Measurements from ENCODE around the gene SEMA4A.
"Not testable (repeated sequence)": the region's sequence is repeated elsewhere in the genome, so short reads cannot be mapped to it uniquely, and the experiment has no call there.

The SEMA4A gene

DNA sequence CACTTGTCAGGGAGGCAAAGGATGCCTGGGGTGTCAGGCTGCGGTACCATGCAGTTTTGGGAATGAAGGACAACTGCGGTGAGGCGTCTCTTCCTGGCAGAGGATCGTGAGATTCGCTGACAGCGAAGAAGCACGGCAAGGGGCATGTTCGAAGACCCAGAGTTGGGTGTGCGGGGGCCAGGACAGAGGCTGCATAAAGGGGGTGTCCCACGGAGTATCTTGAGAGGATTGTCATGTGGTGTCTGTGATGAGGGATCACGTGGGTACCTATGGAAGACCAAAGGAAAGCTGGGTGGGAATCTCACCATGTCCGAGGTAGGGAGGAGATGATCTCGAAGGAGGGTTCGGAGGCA is 40.9 kb downstream of the SEMA4A start:
- DNase-seq (ENCODE audit: low read depth): no peak

DNA sequence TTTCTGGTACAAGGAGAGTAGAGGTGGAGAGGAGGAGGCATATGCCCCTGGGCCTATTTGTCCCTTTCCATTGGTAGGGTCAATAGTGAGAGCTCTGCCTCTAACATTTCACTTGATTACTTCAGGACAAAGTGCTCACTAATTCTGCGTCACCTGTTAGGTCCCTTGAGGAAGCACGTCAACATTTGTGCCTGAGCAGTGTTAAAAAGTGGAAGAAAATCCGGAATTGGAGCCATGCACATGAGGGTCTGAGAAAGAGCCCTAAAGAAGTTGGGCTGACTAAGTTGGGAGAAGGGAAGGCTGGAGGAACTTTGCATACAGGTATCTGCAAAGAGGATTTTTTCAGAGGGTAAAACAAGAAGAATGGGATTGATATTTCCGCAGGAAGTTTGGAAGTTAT is 42.5 kb downstream of the SEMA4A start:
- DNase-seq (ENCODE audit: low read depth): no peak

DNA sequence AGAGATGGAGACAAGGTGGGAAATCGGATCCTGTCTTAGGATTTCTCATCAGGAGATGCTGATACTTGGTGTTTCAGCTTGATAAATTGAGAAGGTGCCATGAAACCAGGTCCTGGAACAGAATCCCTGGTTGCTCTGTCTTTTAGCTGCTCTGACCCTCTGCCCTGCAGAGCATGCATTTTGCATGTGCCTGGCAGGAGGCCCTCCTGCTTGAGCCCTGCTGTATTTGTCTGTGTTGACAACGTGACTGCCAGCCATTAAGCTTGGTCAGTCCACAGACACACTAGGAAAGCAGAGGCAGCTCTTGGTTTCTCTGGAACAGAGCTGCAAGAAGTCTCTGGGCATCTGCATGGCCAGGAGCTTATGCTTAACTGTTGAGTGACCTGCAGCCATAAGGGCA is 43.1 kb downstream of the SEMA4A start:
- DNase-seq (ENCODE audit: low read depth): no peak

DNA sequence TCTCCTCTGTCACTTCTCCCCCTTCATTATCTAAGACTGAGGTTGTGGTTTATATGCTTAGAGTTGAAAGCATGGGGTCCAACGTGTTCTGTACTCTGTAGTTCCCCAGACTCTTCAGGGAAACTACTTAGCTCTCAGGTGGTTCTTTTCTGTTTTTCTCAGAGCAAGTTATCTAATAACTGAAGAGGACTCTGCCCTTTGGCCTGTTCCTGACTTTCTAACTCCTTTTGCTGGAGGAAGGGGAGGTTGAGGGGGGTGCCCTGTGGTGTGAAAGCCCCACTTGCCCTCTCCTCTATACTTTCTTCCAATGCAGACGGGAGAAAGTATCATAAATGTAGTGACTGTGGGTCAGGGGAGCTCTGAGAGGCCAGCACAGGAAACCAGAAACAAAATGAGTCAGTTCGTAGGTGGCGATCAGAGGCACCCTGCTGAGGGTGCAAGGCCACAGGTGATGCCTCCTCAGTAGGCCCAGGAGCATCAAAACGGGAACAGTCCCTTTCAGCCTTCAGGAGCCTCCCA is 45.5 kb downstream of the SEMA4A start:
- no peak for DNase-seq (ENCODE audit: low read depth)

DNA sequence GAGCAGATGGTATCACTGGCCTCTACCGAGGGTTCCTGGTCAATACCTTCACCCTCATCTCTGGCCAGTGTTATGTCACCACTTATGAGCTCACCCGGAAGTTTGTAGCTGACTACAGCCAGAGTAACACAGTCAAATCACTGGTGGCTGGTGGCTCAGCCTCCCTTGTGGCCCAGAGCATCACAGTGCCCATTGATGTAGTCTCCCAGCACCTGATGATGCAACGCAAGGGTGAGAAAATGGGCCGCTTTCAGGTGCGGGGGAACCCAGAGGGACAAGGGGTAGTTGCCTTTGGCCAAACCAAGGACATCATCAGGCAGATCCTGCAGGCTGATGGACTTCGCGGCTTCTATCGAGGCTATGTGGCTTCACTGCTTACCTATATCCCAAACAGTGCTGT is 46.7 kb downstream of the SEMA4A start:
- no peak for DNase-seq (ENCODE audit: low read depth)

DNA sequence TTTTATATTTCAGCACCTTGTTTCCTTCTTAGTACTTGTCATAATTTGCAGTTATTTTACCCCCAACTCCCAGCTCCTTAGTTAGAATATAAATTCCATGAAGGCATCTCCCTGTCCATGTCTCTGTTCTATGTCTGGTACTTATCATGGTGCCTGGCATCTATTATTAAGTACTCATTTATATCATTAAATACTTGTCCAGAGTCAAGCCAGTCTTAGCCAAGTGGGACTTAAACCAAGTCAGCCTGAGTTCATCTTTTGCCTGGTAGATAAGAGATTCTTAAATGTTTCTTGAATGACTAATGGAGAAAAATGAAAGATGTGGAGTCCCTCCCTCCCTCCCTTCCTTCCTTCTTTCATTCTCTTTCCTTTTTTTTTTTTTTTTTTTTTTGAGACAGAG is 49.9 kb downstream of the SEMA4A start:
- DNase-seq (ENCODE audit: low read depth): no peak

DNA sequence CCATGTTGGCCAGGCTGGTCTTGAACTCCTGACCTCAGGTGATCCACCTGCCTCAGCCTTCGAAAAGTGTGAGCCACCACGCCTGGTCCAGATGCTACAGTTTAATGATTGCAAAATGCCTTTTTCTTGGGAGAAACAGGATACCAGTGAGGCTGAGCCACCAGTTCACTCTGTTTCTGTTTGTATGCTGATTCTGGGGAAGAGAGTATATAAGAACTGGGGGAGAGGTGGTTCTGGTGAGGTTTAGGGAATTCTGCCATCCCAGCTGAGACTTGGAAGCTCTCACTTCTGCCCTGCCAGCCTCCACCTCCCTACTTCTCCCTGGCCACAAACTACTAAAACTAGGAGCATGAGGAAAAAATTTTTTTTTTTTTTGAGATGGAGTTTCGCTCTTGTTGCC is 51.3 kb downstream of the SEMA4A start:
- DNase-seq (ENCODE audit: low read depth): no peak

DNA sequence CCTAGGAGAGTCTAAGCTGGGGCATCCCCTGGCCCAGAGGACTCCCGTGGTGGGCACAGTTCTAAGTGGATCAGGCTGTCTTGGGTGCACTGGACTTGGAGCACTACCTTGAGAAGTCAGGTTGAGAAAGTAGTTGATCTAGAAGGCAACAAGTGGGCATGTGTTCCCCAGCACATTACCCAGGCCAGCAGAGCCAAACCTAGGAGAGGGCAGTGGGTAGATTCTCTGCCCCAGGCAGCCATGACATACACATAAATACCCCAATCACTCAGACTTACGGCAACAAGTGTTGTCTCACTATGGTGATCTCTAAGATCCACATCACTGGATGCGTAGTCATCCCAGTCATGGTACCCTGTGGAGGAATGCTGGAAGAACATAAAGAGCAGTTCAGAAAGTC is 57.9 kb downstream of the SEMA4A start:
- no peak for DNase-seq (ENCODE audit: low read depth)

DNA sequence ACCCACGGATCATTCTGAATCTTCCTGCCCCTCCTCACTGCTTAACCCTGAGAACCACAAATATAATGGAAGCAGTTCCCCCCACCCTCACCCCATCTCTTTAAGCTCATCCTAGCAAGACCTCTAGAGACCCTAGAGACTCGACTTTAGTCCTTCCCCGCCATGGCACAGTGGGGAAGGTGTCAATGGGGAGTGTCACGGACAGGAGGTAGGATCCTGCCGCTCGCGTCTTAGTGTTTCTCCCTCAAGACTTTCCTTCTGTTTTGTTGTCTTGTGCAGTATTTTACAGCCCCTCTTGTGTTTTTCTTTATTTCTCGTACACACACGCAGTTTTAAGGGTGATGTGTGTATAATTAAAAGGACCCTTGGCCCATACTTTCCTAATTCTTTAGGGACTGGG is 58.7 kb downstream of the SEMA4A start:
- DNase-seq (ENCODE audit: low read depth): no peak

DNA sequence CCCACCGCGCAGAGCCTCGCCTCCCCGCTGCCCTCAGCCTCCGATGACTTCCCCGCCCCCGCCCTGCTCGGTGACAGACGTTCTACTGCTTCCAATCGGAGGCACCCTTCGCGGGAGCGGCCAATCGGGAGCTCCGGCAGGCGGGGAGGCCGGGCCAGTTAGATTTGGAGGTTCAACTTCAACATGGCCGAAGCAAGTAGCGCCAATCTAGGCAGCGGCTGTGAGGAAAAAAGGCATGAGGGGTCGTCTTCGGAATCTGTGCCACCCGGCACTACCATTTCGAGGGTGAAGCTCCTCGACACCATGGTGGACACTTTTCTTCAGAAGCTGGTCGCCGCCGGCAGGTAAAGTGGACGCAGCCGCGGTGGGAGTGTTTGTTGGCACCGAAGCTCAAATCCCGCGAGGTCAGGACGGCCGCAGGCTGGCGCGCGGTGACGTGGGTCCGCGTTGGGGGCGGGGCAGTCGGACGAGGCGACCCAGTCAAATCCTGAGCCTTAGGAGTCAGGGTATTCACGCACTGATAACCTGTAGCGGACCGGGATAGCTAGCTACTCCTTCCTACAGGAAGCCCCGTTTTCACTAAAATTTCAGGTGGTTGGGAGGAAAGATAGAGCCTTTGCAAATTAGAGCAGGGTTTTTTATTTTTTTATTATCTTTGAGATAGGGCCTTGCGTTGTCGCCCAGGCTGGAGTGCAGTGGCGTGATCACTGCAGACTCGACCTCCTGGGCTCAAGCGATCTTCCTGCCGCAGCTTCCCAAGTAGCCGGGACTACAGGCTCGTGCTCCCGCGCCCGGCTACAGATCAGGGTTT is 59.7 kb downstream of the SEMA4A start, which contains the start of gene PMF1:
Gene PMF1, plus strand, starts transcription at position 175 of the 811 bp plus-strand sequence. Its CDS starts 9 bp downstream, at position 184.
- DNase-seq (ENCODE audit: low read depth): peak; percentile 93

DNA sequence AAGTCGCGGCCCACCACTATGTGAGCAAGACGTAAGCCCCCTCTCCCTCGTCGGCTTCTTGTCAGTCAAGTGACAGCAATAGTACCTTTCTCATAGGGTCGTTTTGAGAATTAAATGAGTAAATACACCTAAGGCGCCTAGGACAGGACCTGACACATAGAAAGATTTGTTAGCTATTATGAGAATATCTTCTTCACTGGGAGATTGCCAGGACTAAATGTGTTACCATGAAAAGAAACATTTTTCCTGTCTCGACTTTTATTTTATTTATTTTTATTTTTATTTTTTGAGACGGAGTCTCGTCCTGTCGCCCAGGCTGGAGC is 60.2 kb downstream of the SEMA4A start:
- no peak for DNase-seq (ENCODE audit: low read depth)

DNA sequence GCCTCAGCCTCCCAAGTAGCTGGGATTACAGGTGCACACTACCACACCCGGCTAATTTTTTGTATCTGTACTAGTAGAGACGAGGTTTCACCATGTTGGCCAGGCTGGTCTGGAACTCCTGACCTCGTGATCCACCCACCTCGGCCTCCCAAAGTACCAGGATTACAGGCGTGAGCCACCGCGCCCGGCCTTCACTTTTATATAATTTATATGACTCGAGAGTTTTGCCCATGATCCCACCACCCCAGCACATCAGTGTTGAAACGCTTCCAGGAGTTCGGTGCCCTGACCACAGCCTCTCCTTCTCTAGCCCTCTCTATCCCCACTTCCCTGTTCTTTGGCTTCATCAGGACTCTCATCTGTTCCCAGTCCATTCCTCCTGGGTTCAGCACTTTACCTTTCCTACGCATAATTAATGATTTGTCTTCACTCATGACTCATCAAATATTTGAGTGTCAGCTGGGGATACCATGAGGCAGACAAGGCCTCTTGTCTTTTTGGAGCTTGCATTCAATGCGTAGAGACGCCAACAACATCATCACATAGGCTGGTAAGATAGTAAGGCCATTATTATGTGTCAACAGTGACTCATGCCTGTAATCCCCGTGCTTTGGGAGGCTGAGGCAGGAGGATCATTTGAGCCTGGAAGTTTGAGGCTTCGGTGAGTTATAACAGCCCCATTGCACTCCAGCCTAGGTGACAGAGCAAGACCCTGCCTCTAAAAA is 60.8 kb downstream of the SEMA4A start:
- no peak for DNase-seq (ENCODE audit: low read depth)

DNA sequence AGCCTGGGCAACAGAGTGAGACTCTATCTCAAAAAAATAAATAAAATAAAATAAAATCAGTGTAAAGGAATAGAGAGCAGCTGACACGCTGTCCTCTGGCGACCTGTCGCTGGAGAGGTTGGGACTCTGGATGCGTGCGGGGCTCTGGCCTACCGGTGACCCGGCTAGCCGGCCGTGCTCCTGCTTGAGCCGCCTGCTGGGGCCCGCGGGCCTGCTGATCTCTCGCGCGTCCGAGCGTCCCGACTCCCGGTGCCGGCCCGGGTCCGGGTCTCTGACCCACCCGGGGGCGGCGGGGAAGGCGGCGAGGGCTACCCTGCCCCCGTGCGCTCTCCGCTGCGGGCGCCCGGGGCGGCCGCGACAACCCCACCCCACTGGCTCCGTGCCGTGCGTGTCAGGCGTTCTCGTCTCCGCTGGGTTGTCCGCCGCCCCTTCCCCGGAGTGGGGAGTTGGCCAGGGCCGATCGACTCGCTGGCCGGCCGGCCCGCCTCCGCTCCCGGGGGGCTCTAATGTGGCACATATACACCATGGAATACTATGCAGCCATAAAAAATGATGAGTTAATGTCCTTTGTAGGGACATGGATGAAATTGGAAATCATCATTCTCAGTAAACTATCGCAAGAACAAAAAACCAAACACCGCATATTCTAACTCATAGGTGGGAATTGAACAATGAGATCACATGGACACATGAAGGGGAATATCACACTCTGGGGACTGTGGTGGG is 63.1 kb downstream of the SEMA4A start:
- DNase-seq (ENCODE audit: low read depth): not testable (repeated sequence)

DNA sequence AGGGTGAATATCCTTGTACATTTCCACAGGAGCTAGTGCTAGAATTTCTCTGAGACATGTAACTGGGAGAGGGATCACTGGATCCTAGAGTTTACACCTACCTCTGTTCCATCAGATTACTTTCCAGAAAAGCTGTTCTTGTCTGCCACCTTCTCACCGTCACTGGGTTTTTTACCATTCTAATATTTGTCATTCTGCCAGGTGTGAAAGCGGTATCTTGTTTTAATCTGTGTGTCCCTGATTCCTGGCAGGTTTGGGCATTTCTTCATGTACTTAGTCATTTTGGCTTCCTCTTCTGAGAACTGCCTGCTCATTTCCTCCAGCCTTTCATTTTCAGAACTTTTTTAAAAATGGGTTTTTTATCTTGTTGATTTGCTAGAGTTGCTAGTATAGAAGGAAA is 64.5 kb downstream of the SEMA4A start:
- no peak for DNase-seq (ENCODE audit: low read depth)

DNA sequence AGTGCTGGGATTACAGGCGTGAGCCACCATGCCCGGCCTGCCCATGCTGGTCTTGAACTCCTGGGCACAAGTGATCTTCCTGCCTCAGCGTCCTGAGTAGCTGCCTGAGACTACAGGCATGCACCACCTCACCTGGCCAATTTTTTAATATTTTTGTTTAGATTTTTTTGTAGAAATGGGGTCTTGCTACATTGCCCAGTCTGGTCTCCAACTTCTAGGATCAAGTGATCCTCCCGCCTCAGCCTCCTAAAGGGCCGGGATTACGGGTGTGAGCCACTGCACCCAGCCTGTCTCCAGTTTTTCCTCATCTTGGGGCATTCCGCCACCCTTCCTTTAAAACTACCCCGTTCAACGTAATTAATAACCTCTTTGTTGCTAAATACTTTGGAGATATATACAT is 66.8 kb downstream of the SEMA4A start:
- DNase-seq (ENCODE audit: low read depth): no peak

DNA sequence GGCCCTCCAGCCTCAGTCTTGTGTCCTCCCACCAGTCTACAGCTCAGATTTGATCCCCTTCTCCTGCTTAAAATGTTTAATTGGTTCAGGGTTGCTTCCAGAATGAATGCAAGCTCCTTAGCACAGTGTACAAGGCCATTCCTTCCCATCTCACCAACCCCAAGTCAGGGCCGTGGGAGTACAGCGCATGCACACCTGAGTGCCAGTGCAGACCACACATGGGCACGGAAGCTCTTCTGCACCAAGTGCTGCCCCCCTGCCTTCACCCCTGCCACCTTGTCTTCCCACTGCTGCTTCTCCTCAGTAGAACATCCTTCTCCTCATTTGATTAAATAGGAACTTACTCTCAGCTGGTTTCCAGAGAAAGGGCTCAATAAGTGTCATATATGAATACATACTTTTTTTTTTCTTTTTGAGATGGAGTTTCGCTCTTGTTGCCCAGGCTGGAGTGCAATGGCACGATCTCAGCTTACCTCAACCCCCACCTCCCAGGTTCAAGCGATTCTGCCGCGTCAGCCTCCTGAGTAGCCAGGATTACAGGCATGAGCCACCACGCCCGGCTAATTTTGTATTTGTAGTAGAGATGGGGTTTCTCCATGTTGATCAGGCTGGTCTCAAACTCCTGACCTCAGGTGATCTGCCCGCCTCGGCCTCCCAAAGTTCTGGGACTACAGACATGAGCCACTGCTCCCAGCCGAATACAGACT is 68.8 kb downstream of the SEMA4A start:
- DNase-seq (ENCODE audit: low read depth): no peak

DNA sequence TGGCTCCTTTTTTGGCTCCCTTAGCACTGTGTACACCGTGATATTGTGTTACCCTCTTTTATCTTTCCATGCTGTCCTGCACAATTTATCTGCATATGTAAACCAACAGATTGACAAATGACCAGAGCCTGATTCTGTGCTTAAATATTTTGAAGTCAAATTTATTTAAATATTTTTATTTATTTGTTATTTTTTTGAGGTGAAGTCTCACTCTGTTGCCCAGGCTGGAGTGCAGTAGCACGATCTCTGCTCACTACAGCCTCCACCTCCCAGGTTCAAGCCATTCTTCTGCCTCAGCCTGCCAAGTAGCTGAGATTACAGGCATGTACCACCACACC is 72.3 kb downstream of the SEMA4A start:
- no peak for DNase-seq (ENCODE audit: low read depth)

DNA sequence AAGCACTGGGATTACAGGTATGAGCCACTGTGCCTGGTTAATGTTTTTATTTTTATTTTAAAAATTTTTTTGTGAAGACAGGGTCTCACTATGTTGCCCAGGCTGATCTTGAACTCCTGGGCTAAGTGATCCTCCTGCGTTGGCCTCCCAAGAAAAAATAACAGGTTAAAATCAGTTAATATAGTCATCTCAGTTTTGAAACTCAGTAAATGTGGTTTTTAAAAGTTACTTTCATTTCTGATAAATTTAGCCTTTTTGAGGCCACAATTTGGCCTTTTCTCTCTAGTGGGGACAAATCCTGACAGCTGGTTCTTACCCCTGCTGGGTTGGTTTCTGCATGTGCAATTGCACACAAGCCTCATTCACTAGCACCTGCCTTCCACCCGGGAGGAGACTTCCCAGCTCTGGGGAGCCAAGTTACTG is 72.7 kb downstream of the SEMA4A start:
- DNase-seq (ENCODE audit: low read depth): no peak

DNA sequence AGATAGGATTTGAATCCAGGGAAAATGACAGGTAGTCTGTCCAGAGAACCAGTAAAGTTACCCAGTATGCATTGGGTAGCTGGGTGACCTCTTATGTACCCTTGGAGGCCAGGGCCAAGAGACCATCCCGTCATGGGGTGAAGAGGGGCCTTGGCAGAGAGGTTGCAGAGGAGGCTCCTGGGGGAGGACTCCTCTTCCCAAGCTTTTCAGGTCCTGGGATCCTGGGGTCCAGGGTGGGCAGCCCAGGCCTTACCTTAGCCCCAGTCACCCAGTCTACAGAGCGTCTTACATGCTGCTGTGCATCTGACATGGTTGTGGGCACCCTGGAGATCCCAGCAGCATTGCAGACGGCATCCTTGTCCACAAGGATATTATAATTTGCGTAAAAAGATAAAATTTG is 73.4 kb downstream of the SEMA4A start:
- DNase-seq (ENCODE audit: low read depth): no peak

All from activated T-helper 1 cell treated with Interleukin-2 at 50 U/mL for 16 hours (primary cell).